H9 (cell line): ENCODE data around the gene SCGB2A2. TPM values are rescaled to one million over a fixed set of nuclear protein-coding genes. Genes with fewer than 3 reads are reported as not detected.

ENCODE experiments used
- DNase-seq: peaks from one replicate; pipeline ENCODE4 v3.0.0-alpha.2; 2017
- H2AFZ ChIP-seq: one replicate; pipeline ENCODE4 v1.6.1; 2013; ENCODE audit warnings: mild to moderate bottlenecking, low read length, control low read depth, moderate library complexity
- H2AK5ac ChIP-seq: 2 replicates; pipeline ENCODE4 v1.6.1; 2013; ENCODE audit warnings: low read length, control low read depth, mixed read lengths; ENCODE audit not compliant: insufficient read length
- H2BK120ac ChIP-seq: one replicate; pipeline ENCODE4 v1.6.1; 2013; ENCODE audit warnings: low read depth, mild to moderate bottlenecking, low read length, control low read depth, inconsistent platforms; ENCODE audit not compliant: poor library complexity, severe bottlenecking
- H2BK12ac ChIP-seq: 2 replicates; pipeline ENCODE4 v1.6.1; 2013; ENCODE audit warnings: low read length, control low read depth, mixed read lengths, low read depth; ENCODE audit not compliant: insufficient read length
- H2BK15ac ChIP-seq: 2 replicates; pipeline ENCODE4 v1.6.1; 2013; ENCODE audit warnings: low read depth, low read length, control low read depth
- H2BK20ac ChIP-seq: one replicate; pipeline ENCODE4 v1.6.1; 2013; ENCODE audit warnings: low read depth, mild to moderate bottlenecking, low read length, control low read depth, inconsistent platforms; ENCODE audit not compliant: poor library complexity, severe bottlenecking
- H2BK5ac ChIP-seq: 2 replicates; pipeline ENCODE4 v1.6.1; 2013; ENCODE audit warnings: low read length, control low read depth, mixed read lengths; ENCODE audit not compliant: insufficient read length
- H3K14ac ChIP-seq: 2 replicates; pipeline ENCODE4 v1.6.1; 2013; ENCODE audit warnings: low read length, control low read depth; ENCODE audit not compliant: insufficient read depth
- H3K18ac ChIP-seq: 2 replicates; pipeline ENCODE4 v1.6.1; 2013; ENCODE audit warnings: low read depth, mild to moderate bottlenecking, mixed read lengths, low read length, control low read depth; ENCODE audit not compliant: insufficient read length
- H3K23ac ChIP-seq: 2 replicates; pipeline ENCODE4 v1.6.1; 2013; ENCODE audit warnings: low read length, control low read depth, mixed read lengths, low read depth; ENCODE audit not compliant: insufficient read length
- H3K23me2 ChIP-seq: 2 replicates; pipeline ENCODE4 v1.6.1; 2013; ENCODE audit warnings: low read depth, mild to moderate bottlenecking, mixed read lengths, low read length, control low read depth; ENCODE audit not compliant: insufficient read length, poor library complexity, severe bottlenecking
- H3K27ac ChIP-seq: 2 replicates; pipeline ENCODE4 v1.5.1; 2013; ENCODE audit warnings: low read length, control low read depth, mixed read lengths, low read depth; ENCODE audit not compliant: insufficient read length
- H3K27me3 ChIP-seq: 2 replicates; pipeline ENCODE4 v1.6.1; 2013; ENCODE audit warnings: low read length, control low read depth, inconsistent platforms; ENCODE audit not compliant: insufficient read depth
- H3K4ac ChIP-seq: 2 replicates; pipeline ENCODE4 v1.6.1; 2013; ENCODE audit warnings: low read depth, mild to moderate bottlenecking, control low read depth, inconsistent platforms, low read length, moderate library complexity
- H3K4me1 ChIP-seq: 2 replicates; pipeline ENCODE4 v1.6.1; 2013; ENCODE audit warnings: low read length, control low read depth, inconsistent platforms; ENCODE audit not compliant: insufficient read depth
- H3K4me2 ChIP-seq: 2 replicates; pipeline ENCODE4 v1.6.1; 2013; ENCODE audit warnings: low read length, control low read depth, mixed read lengths; ENCODE audit not compliant: insufficient read length, insufficient read depth
- H3K56ac ChIP-seq: 2 replicates; pipeline ENCODE4 v1.6.1; 2013; ENCODE audit warnings: low read depth, mild to moderate bottlenecking, mixed read lengths, low read length, control low read depth; ENCODE audit not compliant: insufficient read length
- H3K79me1 ChIP-seq: 2 replicates; pipeline ENCODE4 v1.6.1; 2013; ENCODE audit warnings: low read depth, mild to moderate bottlenecking, moderate library complexity, low read length, control low read depth, inconsistent platforms; ENCODE audit not compliant: insufficient read depth, poor library complexity, severe bottlenecking
- H3K79me2 ChIP-seq: 2 replicates; pipeline ENCODE4 v1.6.1; 2013; ENCODE audit warnings: low read length, control low read depth, inconsistent platforms; ENCODE audit not compliant: insufficient read depth
- H3K9ac ChIP-seq: 2 replicates; pipeline ENCODE4 v1.6.1; 2013; ENCODE audit warnings: low read length, control low read depth, mixed read lengths; ENCODE audit not compliant: insufficient read length; ENCODE audit errors: extremely low read depth
- H3K9me3 ChIP-seq: one replicate; pipeline ENCODE4 v1.6.1; 2013; ENCODE audit warnings: low read depth, low read length, inconsistent platforms; ENCODE audit not compliant: control insufficient read depth
- H3T11ph ChIP-seq: one replicate; pipeline ENCODE4 v1.6.1; 2013; ENCODE audit warnings: mild to moderate bottlenecking, low read length, control low read depth, inconsistent platforms
- H4K20me1 ChIP-seq: one replicate; pipeline ENCODE4 v1.6.1; 2013; ENCODE audit not compliant: control insufficient read depth, insufficient read length, insufficient read depth
- H4K5ac ChIP-seq: 2 replicates; pipeline ENCODE4 v1.6.1; 2013; ENCODE audit warnings: low read depth, mild to moderate bottlenecking, mixed read lengths, low read length, control low read depth; ENCODE audit not compliant: insufficient read length
- H4K8ac ChIP-seq: replicated peaks from 2 replicates; pipeline ENCODE4 v1.6.1; 2013; ENCODE audit warnings: low read length, control low read depth, mixed read lengths, low read depth; ENCODE audit not compliant: insufficient read length
- H4K91ac ChIP-seq: 2 replicates; pipeline ENCODE4 v1.6.1; 2013; ENCODE audit warnings: low read depth, mild to moderate bottlenecking, moderate library complexity, mixed read lengths, low read length, control low read depth; ENCODE audit not compliant: insufficient read length
- H3K27ac Mint-ChIP-seq, 3 experiments: 2 replicates in 2 of 3; 3 replicates in 1 of 3; pipeline ENCODE4 v1.8.0; 2020 to 2021; ENCODE audit warnings: mixed read lengths in 3 of 3, mild to moderate bottlenecking in 1 of 3, moderate library complexity in 1 of 3
- H3K27me3 Mint-ChIP-seq: 2 replicates; pipeline ENCODE4 v1.8.0; 2021; ENCODE audit warnings: low read depth, mild to moderate bottlenecking, moderate library complexity, mixed read lengths
- H3K36me3 Mint-ChIP-seq, 3 experiments: 2 replicates in 2 of 3; 3 replicates in 1 of 3; pipeline ENCODE4 v1.8.0; 2020 to 2021; ENCODE audit warnings: low read depth in 3 of 3, mixed read lengths in 3 of 3; ENCODE audit not compliant: insufficient read depth in 1 of 3
- H3K4me1 Mint-ChIP-seq, 2 experiments: 2 replicates each; pipeline ENCODE4 v1.8.0; 2020; ENCODE audit warnings: mixed read lengths in 2 of 2
- H3K4me3 Mint-ChIP-seq, 2 experiments: 2 replicates in 1 of 2; 3 replicates in 1 of 2; pipeline ENCODE4 v1.8.0; 2020 to 2021; ENCODE audit warnings: mild to moderate bottlenecking in 2 of 2, mixed read lengths in 2 of 2, moderate library complexity in 1 of 2
- H3K9me3 Mint-ChIP-seq, 2 experiments: 2 replicates in 1 of 2; 3 replicates in 1 of 2; pipeline ENCODE4 v1.8.0; 2020; ENCODE audit warnings: mild to moderate bottlenecking in 2 of 2, mixed read lengths in 2 of 2, moderate library complexity in 1 of 2
- WGBS: extraction: QIAGEN DNeasy Blood & Tissue Kit; methylation state at CpG from one replicate; pipeline ENCODE4 v1.1.7; 2013; ENCODE audit warnings: missing lambda C conversion rate, low lambda C conversion rate, mixed read lengths; ENCODE audit not compliant: insufficient read length; ENCODE audit errors: extremely low coverage; 5-methylcytosine and 5-hydroxymethylcytosine counted together
- total RNA-seq: library from RNA; stranded (reverse); gene quantifications from 2 replicates; pipeline ENCODE4 v1.2.1, GENCODE V29; 2021
- TF ChIP-seq, protein P1 (sequence below): fragments of 200-600 bp; sonication (generic); conservative IDR thresholded peaks from 3 replicates; pipeline ENCODE4 v1.8.0; 2021; ENCODE audit warnings: antibody characterized with exemption, mild to moderate bottlenecking

The SCGB2A2 gene
- total RNA-seq, 1 experiment from 2014 or later: not detected

DNA sequence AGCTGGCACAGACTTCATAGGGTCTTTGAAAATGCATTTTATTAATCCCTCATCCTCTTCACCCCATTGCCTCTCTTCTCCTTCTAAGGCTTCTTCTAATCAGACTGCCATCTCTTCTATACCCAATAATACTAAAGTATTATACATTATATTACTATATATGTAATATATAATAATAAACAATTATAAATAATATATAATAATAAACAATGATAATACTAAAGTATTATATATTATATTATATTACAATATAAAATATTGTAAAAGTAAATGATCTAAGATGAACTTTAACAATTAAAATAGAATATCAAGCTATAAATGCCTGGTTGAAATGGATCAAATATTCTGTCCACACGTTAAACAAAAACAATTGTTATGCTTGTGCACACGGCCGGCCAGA lies 48.5 kb upstream of the SCGB2A2 start:
- H2BK12ac ChIP-seq: no peak overlapping the region
- Mint-ChIP-seq H3K27ac (no peak overlapping the region), H3K27me3 (no peaks in the 10 kb centered on the region), H3K9me3 (peaks cover 21 to 32% of the 10 kb centered on the region in 2 experiments), H3K4me3 (no peak overlapping the region), H3K4me1 (no peaks in the 10 kb centered on the region), H3K36me3 (peaks cover 4 to 21% (median 14%) of the 10 kb centered on the region in 3 experiments; a peak in 5 of 7 replicates)
- DNase-seq: no peak
- no peak overlapping the region for H3K56ac ChIP-seq
- no peak overlapping the region for H2AFZ ChIP-seq
- peaks cover 13% of the 10 kb centered on the region for H3K9me3 ChIP-seq
- no peaks in the 10 kb centered on the region for H3K79me2 ChIP-seq
- no peak overlapping the region for H2BK120ac ChIP-seq
- H3K23me2 ChIP-seq: no peaks in the 10 kb centered on the region
- H3K4me2 ChIP-seq: no peak overlapping the region
- no peak overlapping the region for H3K14ac ChIP-seq
- no peak overlapping the region for H2BK5ac ChIP-seq
- H3K18ac ChIP-seq: no peak overlapping the region
- no peak overlapping the region for H3T11ph ChIP-seq
- no peaks in the 10 kb centered on the region for H3K79me1 ChIP-seq
- H2AK5ac ChIP-seq: no peak overlapping the region
- TF ChIP-seq, protein P1, sequence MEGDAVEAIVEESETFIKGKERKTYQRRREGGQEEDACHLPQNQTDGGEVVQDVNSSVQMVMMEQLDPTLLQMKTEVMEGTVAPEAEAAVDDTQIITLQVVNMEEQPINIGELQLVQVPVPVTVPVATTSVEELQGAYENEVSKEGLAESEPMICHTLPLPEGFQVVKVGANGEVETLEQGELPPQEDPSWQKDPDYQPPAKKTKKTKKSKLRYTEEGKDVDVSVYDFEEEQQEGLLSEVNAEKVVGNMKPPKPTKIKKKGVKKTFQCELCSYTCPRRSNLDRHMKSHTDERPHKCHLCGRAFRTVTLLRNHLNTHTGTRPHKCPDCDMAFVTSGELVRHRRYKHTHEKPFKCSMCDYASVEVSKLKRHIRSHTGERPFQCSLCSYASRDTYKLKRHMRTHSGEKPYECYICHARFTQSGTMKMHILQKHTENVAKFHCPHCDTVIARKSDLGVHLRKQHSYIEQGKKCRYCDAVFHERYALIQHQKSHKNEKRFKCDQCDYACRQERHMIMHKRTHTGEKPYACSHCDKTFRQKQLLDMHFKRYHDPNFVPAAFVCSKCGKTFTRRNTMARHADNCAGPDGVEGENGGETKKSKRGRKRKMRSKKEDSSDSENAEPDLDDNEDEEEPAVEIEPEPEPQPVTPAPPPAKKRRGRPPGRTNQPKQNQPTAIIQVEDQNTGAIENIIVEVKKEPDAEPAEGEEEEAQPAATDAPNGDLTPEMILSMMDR: no peak
- H2BK15ac ChIP-seq: no peak overlapping the region
- no peak overlapping the region for H3K4ac ChIP-seq
- no peaks in the 10 kb centered on the region for H4K20me1 ChIP-seq
- no CpG with 5 or more reads among the region's 3 CpGs for WGBS
- H3K9ac ChIP-seq: no peak overlapping the region
- H4K8ac ChIP-seq: no peak overlapping the region
- no peak overlapping the region for H4K91ac ChIP-seq
- no peaks in the 10 kb centered on the region for H3K27me3 ChIP-seq
- H2BK20ac ChIP-seq: no peak overlapping the region
- H3K27ac ChIP-seq: no peak overlapping the region
- no peaks in the 10 kb centered on the region for H3K4me1 ChIP-seq
- no peak overlapping the region for H3K23ac ChIP-seq
- no peak overlapping the region for H4K5ac ChIP-seq
